Endometrium (tissue), 2 donors: ENCODE data around the gene XPO1.
"Not testable (repeated sequence)": the region's sequence is repeated elsewhere in the genome, so short reads cannot be mapped to it uniquely, and the experiment has no call there.

ENCODE experiments used
- FAIRE-seq: peaks from 2 replicates; lab custom pipeline; 2012; peaks lifted over from hg19 to GRCh38; lab: Jason Lieb, UNC
- donor health status: control.
- donor health status: control.

Gene XPO1, protein sequence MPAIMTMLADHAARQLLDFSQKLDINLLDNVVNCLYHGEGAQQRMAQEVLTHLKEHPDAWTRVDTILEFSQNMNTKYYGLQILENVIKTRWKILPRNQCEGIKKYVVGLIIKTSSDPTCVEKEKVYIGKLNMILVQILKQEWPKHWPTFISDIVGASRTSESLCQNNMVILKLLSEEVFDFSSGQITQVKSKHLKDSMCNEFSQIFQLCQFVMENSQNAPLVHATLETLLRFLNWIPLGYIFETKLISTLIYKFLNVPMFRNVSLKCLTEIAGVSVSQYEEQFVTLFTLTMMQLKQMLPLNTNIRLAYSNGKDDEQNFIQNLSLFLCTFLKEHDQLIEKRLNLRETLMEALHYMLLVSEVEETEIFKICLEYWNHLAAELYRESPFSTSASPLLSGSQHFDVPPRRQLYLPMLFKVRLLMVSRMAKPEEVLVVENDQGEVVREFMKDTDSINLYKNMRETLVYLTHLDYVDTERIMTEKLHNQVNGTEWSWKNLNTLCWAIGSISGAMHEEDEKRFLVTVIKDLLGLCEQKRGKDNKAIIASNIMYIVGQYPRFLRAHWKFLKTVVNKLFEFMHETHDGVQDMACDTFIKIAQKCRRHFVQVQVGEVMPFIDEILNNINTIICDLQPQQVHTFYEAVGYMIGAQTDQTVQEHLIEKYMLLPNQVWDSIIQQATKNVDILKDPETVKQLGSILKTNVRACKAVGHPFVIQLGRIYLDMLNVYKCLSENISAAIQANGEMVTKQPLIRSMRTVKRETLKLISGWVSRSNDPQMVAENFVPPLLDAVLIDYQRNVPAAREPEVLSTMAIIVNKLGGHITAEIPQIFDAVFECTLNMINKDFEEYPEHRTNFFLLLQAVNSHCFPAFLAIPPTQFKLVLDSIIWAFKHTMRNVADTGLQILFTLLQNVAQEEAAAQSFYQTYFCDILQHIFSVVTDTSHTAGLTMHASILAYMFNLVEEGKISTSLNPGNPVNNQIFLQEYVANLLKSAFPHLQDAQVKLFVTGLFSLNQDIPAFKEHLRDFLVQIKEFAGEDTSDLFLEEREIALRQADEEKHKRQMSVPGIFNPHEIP (N-terminal part only)

DNA sequence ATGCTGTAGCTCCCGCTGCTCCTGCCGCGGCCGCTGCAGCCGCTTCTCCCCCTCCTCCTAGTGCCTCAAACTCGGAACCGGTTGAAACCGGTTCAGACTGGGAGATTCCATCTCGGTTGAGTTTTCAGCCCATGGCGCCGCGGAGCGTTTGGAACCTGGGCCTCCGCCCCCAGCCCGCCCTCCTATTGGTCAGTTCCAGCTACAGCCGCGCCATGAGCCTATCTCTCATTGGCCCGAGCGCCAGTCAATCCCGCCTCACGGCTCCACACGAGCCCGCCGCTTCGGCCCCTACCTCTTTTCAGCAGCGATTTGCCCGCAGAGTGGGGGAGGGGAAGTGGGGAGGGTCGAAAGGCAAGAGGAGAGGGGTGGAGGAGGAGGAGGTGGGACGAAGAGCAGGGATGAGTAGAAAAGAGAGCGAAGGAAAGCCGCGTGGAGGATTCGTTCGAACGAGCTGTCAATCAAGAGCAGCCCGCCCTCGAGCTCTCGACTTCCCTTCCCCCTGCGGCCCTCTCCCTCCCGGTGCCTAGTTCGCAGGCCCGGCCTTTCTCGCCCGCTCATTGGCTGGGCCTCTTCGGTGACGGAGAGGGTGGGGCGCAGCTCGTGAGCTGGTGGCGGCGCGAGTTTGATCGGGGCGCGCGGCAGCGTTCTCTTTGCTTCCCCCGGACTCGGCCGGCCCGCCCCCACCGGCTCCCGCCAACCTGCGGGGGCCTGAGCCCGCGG lies at the start of gene XPO1:
XPO1 (minus strand) TSS at position 157 of the 720 bp plus-strand sequence. CDS start 4,459 bp downstream, outside the sequence.
- FAIRE-seq = peak; percentile 88

DNA sequence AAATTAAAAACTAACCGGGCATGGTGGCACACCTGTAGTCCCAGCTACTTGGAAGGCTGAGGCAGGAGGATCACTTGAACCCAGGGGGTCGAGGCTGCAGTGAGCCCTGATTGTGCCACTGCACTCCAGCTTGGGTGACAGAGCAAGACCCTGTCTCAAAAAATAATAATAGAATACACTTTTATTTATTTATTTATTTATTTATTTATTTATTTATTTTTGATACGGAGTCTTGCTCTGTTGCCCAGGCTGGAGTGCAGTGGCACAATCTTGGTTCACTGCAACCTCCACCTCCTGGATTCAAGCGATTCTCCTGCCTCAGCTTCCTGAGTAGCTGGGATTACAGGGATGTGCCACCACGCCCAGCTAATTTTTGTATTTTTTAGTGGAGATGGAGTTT lies 48.8 kb upstream of the XPO1 start:
- not testable (repeated sequence) for FAIRE-seq

DNA sequence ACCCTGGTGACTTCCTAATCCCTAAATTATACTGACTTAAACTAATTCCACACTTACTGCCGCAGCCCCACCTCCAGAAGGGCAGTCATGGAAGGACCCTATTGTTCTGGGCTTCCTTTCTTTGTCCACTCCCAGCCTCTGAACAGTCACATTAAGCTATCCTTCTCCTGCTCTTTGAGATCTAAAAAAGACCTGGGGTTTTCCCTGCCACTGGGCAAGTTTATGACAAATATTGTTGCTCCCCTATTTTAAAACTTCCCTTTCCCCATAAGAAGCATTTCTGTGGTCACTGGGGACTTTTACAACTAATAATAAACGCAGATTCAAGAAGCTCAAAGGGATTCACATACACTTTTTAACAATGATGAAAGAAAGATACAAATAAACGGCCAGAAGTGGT lies 47.2 kb upstream of the XPO1 start:
- FAIRE-seq = no peak

DNA sequence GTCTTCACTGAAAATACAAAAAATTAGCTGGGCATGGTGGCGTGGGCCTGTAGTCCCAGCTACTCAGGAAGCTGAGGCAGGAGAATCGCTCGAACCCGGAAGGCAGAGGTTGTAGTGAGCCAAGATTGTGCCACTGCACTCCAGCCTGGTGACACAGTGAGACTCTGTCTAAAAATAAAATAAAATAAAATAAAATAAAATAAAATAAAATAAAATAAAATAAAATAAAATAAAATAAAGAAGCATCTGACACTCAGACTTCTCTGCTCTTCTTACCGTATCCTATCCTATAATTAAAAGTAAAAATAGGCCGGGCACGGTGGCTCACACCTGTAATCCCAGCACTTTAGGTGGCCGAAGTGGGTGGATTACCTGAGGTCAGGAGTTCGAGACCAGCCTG lies 46.2 kb upstream of the XPO1 start:
- not testable (repeated sequence) for FAIRE-seq

DNA sequence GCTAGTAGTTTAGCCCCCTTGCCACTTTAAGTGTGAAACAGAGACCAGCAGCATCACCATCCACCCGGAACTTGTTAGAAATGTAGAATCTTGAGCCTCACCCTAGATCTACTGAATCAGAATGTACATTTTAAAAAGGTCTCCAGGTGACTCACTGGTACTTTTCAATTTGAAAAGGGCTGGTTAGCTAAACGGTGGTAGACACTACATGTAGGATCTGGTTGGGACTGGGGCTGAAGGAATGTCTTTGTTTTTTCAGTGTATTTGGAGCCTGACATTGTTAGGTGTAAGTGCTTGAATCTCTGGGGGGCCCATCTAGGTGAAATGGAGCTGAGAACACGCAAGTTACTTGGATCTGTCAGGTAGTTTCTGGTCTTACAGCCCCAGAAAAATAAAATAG lies 44.0 kb upstream of the XPO1 start:
- no peak for FAIRE-seq

DNA sequence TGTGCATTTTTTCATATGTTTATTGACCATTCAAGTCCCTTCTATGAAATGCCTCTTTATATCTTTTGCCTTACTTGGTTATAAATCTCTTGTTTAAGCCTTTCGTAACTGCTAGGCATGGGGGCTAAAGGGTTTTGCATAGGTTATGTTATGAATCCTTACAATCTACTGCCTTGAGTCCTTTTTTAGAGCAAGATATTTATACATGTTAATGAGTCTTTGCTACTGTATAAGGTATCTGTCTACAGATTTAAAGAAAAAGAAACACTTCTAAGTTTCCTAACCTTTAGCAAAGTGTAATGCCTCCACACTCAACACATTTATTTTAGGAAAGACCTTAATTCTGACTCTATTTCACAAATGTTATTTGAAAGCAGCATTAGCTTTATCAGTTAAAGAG lies 43.6 kb upstream of the XPO1 start:
- FAIRE-seq = no peak

DNA sequence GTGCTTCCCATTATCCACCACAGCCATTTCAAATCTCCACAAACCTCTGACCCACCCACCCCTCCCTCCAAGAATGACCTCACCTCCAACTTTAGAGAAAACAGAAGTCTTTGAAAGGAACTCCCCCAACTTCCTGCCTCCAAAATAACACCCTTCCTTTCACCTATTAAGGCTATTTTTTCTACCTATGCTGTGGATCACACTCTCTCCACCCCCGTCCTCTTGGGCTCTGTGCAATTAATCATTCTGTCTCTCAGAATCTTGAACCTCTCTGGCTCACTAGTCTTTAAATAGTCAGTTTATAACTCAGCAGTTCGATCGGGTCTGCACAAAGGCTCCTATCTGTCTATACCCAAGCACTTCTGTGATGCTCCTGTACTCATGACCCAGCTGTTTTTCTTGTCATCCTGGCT lies 37.3 kb upstream of the XPO1 start:
- no peak for FAIRE-seq

DNA sequence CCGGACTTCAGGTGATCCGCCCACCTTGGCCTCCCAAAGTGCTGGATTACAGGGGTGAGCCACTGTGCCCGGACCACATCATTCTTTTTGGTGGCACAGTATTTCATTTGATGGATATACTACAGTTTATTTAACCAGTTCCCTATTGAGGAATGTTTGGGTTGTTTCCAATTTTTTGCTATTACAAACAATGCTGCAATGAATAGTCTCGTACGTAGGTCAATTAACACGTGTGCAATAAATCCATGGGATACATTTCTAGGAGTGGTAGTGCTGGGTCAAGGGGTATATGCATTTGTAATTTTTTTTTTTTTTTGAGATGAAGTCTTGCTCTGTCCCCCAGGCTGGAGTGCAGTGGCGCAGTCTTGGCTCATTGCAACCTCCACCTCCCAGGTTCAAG lies 28.4 kb upstream of the XPO1 start:
- FAIRE-seq = no peak

DNA sequence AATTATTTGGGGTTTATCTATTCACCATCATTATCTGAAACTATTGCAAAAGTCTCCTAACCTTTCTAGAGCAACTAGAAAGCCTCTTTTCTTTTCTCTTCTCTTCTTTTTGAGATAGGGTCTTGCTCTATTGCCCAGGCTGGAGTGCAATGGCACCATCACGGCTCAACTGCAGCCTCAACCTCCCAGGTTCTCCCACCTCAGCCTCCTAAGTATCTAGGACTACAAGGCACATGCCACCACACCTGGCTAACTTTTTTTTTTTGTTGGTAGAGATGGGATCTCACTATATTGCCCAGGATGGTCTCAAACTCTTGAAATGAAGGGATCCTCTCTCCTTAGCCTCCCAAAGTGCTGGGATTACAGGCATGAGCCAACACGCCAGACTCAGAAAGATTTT lies 24.5 kb upstream of the XPO1 start:
- no peak for FAIRE-seq

DNA sequence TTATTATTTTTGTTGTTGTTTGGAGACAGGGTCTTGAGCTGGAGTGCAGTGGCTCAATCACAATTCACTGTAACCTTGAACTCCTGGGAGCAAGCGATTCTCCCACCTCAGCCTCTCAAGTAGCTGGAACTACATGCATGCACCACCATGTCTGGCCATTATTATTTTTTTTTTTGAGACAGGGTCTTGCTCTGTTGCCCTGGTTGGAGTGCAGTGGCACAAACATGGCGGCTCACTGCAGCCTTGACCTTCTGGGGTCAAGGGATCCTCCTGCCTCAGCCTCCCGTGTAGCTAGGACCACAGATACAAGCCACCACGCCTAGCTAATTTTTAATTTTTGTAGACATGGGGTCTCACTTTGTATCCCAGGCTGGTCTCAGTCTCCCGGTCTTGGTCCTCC lies 20.0 kb upstream of the XPO1 start:
- FAIRE-seq = no peak

DNA sequence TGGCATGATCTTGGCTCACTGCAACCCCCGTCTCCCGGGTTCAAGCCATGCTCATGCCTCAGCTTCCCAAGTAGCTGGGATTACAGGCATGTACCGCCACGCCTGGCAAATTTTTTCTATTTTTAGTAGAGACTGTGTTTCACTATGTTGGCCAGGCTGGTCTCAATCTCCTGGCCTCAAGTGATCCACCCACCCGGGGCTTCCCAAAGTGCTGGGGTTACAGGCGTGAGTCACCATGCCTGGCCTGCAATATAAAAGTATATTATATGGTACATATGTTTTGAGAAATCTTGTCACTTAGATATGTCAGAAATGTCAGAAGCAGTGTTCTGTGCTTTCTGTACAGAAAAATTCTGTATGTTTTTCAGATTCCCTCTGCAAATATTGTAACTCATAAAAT lies 19.2 kb upstream of the XPO1 start:
- no peak for FAIRE-seq

DNA sequence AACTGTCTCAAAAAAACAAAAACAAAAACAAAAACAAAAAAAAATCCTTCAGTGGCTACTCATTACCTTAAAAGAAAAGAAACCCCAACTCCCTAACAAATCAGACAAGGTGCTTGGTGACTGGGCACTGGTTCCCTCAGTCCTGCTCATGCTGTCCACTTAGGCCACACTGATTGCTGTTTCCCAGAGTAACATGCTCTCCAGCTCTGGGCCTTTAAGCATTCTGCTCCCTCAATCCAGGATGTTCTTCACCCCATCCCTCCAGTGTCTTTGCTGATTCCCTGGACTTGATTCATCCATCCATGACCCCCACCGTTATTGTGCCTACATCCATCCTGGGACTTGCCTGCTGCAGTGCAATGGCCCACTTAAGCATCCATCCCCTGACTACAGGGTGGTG lies 16.4 kb upstream of the XPO1 start:
- no peak for FAIRE-seq

DNA sequence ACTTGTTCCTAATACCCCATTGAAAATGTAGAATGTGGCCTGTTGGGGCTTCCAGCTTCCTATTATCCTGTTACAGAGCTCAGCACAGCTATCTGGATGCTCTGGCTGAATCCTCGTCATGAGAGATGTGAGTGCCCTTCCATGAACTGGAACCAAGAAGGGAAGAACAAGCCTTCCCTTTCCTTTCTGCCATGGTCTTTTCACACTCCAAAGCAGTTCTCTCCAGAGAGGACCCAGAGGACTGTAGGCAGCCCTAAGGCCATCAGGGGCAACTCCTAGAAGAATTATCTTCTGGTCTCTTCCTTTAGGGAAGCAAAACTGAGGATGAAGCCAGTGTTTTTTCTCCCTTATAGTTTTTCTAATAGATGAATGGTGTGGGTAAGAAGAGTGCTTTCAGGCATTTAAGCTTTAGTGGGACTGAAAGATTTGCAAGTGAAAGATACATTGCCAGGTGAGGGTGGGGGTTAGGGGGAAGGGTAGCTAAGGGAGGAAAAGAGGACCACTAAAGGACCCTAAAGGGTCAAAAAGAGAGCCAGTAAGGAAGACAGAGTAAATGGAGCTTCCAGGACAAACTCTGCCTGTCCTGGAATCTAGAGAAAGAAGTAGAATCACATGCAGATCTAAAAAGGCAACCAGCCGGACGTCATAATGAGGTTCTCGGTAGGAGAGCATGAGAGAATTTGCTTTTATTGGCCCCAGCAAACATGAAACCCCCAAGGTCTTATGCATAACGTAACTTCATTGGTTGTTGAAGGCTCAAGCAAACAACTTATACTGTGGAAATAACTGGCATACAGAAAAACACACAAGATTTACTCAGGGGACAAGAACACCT lies 12.4 kb upstream of the XPO1 start:
- FAIRE-seq = no peak

DNA sequence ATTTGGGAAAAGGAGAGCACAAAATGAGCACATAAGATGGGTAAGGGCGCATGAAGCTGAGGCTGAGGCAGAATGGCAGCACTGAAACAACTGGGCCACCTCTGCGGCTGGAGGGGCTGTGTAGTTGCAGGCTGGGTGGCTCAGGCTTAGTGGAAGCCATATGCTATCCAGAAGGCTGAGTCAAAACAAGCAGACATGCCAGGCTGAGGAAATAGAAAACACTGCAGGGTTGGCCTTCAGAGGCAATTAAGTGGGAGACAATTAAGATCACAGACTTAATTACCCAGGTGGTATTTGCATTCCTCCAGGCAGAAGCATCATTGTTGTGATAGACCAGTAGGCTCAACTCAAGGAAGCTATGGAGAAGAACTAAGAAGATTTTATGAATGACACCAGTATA lies 11.4 kb upstream of the XPO1 start:
- no peak for FAIRE-seq

DNA sequence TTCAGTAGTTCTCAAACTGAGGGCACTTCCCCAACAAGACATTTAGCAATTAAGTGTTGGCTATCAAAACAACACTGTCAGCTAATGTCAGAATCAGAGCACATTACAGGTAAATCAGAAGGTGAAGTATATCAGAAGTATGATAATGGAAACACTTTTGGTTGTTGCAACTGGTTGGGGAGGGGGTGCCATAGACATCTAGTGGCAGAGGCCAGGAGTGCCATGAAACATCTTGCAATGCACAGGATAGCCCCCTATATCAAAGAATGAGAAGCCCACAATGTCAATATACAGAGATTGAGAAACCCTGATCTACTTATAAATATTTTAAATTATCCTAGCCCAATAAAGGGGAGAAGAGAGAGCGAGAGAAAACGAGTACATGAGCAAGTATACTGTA lies 4.9 kb upstream of the XPO1 start:
- no peak for FAIRE-seq

DNA sequence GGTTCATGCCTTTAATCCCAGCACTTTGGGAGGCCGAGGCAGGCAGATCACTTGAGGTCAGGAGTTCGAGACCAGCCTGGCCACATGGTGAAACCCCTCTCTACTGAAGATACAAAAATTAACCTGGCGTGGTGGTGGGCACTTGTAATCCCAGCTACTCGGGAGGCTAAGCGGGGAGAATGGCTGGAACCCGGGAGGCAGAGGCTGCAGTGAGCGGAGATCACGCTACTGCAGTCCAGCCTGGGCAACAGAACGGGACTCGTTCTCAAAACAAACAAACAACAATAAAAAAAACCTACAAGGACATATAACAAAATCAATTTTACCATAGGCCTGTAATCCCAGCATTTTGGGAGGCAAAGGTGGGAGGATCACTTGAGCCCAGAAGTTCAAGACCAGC lies 2.0 kb upstream of the XPO1 start:
- not testable (repeated sequence) for FAIRE-seq

DNA sequence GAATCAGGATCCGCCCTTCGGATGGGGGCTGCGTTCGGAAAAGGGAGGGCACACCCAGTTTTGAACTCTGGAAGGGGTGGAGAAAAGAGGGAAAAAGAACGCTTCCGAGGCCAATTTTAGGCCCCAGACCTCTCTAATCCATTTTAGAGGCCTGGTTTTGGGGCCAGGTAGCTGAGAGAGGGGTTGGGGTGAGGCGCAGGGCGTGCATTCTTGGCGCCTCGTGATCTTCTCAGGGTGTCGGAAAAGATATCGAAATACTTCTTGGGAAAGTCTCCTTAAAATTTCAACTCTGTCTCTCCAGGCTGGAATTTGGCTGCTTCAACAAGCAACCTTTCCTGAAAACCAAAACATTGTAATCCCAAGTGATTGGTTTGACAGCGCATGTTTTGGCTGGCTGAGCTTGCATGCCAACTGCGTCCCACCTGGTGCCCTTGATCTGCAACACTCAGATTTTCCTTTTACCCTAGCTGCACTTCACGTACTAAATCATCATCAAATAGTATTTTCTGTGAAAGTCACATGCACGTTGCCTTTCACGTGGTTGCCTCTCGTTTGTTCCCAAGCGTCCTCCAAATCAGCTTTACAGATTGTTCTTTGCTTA lies 864 bp upstream of the XPO1 start:
- FAIRE-seq = no peak

DNA sequence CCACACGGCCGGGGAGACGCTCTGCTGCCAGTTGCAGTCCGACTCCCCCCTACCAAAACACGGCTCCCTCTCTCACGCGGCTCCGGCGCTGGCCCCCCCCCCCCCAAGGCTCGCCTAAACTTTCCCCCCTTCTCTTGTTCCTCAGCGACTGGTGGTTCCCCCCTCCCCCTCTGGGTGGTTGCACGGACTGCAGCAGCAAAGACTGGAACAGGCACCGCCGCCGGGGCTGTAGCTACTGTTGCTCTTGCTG lies 281 bp downstream of the XPO1 start:
- FAIRE-seq = no peak

DNA sequence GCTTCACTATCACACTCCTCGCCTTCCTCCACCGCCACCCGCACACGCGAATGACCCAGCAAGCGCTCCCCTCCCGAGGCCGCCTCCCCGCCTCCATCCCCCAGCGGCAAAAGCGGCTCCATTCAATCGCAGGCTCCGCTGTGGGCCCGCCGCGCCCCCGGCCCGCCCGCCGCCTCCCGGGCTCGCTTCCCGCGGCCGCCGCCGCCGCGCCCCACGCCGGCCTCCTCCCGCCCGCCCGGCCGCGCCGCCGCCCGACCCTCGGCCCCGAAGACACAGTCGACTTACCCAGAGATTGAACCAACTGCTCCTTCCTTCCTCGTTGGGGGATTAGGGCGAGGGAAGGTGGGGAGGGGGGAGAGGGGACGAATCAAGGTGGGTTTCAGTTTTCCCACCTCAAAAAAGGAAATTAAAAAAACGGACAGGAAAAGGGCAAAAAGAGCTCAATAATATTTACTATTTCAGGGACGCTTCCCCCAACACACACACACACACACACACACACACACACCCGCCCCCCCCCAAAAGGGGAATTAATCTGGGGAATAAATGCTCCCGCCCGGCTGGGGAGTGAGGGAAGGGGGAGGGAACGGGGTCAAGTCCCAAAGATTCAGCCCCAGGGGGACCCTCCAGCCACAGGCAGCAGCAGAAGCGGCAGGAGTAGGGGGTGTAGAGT lies 743 bp downstream of the XPO1 start:
- no peak for FAIRE-seq

DNA sequence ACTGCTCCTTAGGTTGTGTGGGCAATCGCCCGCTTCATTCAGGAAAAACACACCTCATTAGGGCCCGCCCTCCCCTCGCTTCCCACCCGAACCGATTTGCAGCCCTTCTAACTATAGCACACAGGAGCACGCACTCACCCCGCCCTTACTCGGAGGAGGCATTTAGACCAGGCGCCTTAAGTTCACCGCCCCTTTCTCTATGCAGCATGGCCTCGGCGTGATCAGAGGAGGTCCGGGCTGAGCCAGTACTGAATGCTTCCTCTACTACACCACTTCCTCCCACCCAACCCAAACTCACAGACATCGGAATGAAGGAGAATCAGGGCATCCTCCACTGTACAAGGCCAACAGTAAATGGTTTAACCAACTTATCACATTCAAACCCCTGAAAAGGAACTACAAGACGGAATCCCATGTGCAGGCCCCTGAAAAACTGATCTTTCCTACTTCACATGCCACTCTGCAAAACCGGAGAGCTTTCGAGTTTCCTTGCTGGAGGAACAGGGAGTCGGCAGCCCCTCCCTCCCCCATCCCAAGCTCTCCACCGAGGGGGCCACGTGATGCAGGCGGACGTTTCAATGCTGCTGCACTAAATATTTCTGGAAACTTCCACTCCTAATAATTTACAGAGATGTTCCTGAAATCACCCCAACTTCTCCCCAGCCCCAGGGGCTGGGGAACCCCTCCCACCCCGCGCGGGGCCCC lies 1.4 kb downstream of the XPO1 start:
- no peak for FAIRE-seq
